T-helper 1 cell treated with Interleukin-12 subunit alpha and Interleukin-12 subunit beta and Interleukin-4 antibody, amounts not matched to agents 30 μg/mL and 1 μg/mL, for 36 hours (primary cell): ENCODE measurements around the gene APLNR.

Source experiments
- H3K27ac Mint-ChIP-seq: one replicate; pipeline ENCODE4 v1.8.0; 2021; ENCODE audit warnings: mild to moderate bottlenecking, mixed read lengths
- H3K27me3 Mint-ChIP-seq: one replicate; pipeline ENCODE4 v1.8.0; 2021; ENCODE audit warnings: low read depth, mixed read lengths
- H3K36me3 Mint-ChIP-seq: one replicate; pipeline ENCODE4 v1.8.0; 2021; ENCODE audit warnings: low read depth, mixed read lengths
- H3K4me1 Mint-ChIP-seq: one replicate; pipeline ENCODE4 v1.8.0; 2021; ENCODE audit warnings: low read depth, mixed read lengths
- H3K4me3 Mint-ChIP-seq: one replicate; pipeline ENCODE4 v1.8.0; 2021; ENCODE audit warnings: mild to moderate bottlenecking, moderate library complexity, mixed read lengths
- H3K9me3 Mint-ChIP-seq: one replicate; pipeline ENCODE4 v1.8.0; 2021; ENCODE audit warnings: mixed read lengths

Gene APLNR

DNA sequence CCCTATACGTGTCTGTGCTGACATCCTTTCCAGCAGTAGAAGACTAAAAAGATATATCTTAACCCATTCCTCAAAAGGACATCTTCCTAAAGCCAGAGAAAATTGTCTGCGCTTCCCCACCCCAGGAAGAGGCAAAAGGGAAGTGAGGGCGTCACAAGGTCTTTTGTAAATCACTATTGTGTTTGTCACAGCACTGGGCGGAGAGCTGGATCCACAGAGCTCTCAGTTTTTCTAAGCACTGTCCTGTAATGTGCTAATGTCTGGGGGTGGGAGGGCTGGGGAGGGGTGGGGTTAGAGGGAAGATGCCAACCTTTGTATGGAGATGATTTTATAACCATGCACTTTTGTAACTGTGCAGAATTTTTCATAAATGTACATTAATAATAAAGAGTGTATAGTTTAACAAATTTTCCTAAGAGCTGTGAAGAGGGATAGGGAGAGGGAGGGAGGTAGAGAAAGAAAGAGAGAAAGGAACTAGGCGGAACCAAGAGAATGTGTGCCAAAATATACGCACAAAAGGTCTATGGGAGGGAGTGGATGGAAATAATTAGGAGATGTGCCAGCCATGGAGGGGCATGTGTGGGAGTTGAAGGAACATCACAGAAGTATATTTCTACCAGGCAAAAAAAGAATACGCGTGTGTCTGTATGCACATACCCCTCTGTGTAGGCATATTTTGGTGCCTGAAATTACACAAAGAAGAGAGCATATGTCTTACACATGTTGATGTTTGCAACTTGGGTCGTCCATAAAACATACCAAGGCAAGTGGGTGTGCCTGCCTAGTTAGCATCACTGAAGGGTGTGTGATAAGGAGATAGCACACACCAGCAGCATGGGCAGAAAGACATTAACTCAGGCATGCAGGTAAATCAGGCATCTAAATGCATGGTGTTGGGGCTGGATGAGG is 45.5 kb downstream of the APLNR start:
- Mint-ChIP-seq H3K27me3 (no peaks in the 10 kb centered on the region), H3K9me3 (no peaks in the 10 kb centered on the region)

DNA sequence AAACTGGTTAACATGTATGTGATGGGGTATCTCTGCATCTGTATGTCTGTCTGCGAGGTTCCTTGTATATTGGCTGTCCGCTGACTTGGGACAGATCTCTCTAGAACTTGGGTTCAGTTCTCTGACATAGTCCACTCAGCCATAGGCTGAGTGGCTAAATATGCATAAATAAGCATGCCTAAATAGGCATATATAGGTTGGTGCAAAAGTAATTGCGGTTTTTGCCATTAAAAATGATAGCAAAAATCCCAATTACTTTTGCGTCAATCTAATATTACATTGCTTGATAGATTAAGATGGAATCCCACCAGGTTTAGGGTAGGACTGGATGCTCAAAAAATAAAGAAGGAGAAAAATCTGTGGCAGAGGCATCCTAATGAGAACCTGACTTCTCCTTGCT is 46.5 kb downstream of the APLNR start:
- Mint-ChIP-seq H3K9me3 (no peaks in the 10 kb centered on the region), H3K4me1 (no peaks in the 10 kb centered on the region), H3K36me3 (no peaks in the 10 kb centered on the region), H3K27me3 (no peaks in the 10 kb centered on the region), H3K4me3 (no peak overlapping the region), H3K27ac (no peak overlapping the region)

More for the DNA sequence above, 45.5 kb downstream of the APLNR start:
- H3K36me3 Mint-ChIP-seq, result no peaks in the 10 kb centered on the region
- H3K4me1 Mint-ChIP-seq, result no peaks in the 10 kb centered on the region
- H3K4me3 Mint-ChIP-seq, result no peak overlapping the region
- H3K27ac Mint-ChIP-seq, result no peak overlapping the region
